ENCODE measurements around the gene TINCR. TPM values are rescaled to one million over a fixed set of nuclear protein-coding genes. Genes with fewer than 3 reads are reported as not detected.

The TINCR gene
- total and polyA plus RNA-seq, 12 donors = 0.07 to 0.68 (median 0.25) TPM; not detected in 4

GRCh38 chr19:5578097-5578846 lies 10.5 kb upstream of the TINCR start:
- Histone ChIP-seq H3K9me3 (peaks cover 0 to 5% (median 0%) of the 10 kb centered on the region in 11 donors), H3K4me1 (peaks cover 0 to 4% (median 0%) of the 10 kb centered on the region in 9 donors), H3K36me3 (peaks cover 0 to 28% (median 9%) of the 10 kb centered on the region in 9 donors), H3K27me3 (no peaks in the 10 kb centered on the region), H3K4me3 (no peak overlapping the region), H3K27ac (no peak overlapping the region)
- WGBS, 2 donors = 22 to 24% methylated on average over 28 of the region's 28 CpGs
- peak; percentile 71 to 88 (median 80) for ATAC-seq
- peak; percentile 50 to 69 for DNase-seq
- intact Hi-C loops (cut with DNase I) = loop anchor here (5.0 to 10.0 kb wide), 2 partner anchors 531 to 533 kb away; no protein-coding TSS in a partner anchor
- peak; percentile 95 to 100 (median 99) for TF ChIP-seq CTCF (IDR thresholded peaks at IDR 0.05)

DNA sequence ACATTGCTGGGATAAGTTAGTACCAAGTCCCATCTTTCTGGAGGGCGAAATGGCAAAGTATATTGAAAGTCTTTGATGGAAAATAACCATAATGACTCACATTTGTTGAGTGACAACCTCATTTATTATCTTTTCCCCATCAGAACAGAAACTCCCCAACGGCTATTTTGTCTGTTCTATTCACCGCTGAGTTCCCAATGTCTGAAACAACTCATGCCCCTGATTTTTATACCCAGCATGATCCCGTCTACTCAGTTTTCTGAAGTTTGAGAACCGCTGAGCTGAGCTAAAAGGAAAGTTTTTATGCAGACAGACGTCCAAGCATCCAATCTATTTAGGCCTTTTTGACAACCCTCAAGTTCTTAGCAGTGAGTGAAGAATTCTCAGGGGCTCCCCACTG lies 7.8 kb upstream of the TINCR start:
- Histone ChIP-seq H3K36me3 (peaks cover 0 to 5% (median 0%) of the 10 kb centered on the region in 9 donors), H3K9me3 (peaks cover 0 to 16% (median 0%) of the 10 kb centered on the region in 11 donors), H3K4me3 (no peak overlapping the region), H3K27me3 (no peaks in the 10 kb centered on the region), H3K27ac (no peak overlapping the region), H3K4me1 (peaks cover 0 to 9% (median 0%) of the 10 kb centered on the region in 9 donors)
- intact Hi-C loops (cut with DNase I) = loop anchor here (5.0 to 10.0 kb wide), 2 partner anchors 528 to 531 kb away; no protein-coding TSS in a partner anchor
- 84 to 87% methylated on average over 6 of the region's 6 CpGs for WGBS, 2 donors
- no peak for ATAC-seq
- DNase-seq = no peak
- TF ChIP-seq CTCF (IDR thresholded peaks at IDR 0.05) = no peak

- no peak for DNase-seq
- intact Hi-C loops (cut with DNase I) = loop anchor here in 1 of 10 donors (10.0 kb wide), 1 partner anchor 528 kb away; no protein-coding TSS in a partner anchor
These were observed 5.0 kb upstream of the TINCR start for GRCh38 chr19:5572556-5573286.

More at GRCh38 chr19:5572556-5573286, 5.0 kb upstream of the TINCR start:
- peaks cover 5 to 22% (median 19%) of the 10 kb centered on the region in 7 donors for H3K27me3 ChIP-seq
- no peaks in the 10 kb centered on the region for H3K36me3 ChIP-seq
- H3K4me3 ChIP-seq = no peak overlapping the region
- WGBS, 2 donors = 74 to 79% methylated on average over 14 of the region's 14 CpGs
- TF ChIP-seq CTCF (IDR thresholded peaks at IDR 0.05) = no peak
- peaks cover 0 to 5% (median 0%) of the 10 kb centered on the region in 9 donors for H3K4me1 ChIP-seq
- H3K27ac ChIP-seq = no peak overlapping the region
- H3K9me3 ChIP-seq = peaks cover 0 to 16% (median 0%) of the 10 kb centered on the region in 11 donors
- no peak for ATAC-seq
